ENCODE measurements around the gene PLA2G2F.

The PLA2G2F gene

GRCh38 chr1:20136249-20136648, 2.9 kb upstream of the PLA2G2F start:
- TF ChIP-seq, protein P1, sequence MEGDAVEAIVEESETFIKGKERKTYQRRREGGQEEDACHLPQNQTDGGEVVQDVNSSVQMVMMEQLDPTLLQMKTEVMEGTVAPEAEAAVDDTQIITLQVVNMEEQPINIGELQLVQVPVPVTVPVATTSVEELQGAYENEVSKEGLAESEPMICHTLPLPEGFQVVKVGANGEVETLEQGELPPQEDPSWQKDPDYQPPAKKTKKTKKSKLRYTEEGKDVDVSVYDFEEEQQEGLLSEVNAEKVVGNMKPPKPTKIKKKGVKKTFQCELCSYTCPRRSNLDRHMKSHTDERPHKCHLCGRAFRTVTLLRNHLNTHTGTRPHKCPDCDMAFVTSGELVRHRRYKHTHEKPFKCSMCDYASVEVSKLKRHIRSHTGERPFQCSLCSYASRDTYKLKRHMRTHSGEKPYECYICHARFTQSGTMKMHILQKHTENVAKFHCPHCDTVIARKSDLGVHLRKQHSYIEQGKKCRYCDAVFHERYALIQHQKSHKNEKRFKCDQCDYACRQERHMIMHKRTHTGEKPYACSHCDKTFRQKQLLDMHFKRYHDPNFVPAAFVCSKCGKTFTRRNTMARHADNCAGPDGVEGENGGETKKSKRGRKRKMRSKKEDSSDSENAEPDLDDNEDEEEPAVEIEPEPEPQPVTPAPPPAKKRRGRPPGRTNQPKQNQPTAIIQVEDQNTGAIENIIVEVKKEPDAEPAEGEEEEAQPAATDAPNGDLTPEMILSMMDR (IDR thresholded peaks at IDR 0.05; ENCODE audit: insufficient read depth, missing control alignments), result no peak
- no peak for FAIRE-seq

DNA sequence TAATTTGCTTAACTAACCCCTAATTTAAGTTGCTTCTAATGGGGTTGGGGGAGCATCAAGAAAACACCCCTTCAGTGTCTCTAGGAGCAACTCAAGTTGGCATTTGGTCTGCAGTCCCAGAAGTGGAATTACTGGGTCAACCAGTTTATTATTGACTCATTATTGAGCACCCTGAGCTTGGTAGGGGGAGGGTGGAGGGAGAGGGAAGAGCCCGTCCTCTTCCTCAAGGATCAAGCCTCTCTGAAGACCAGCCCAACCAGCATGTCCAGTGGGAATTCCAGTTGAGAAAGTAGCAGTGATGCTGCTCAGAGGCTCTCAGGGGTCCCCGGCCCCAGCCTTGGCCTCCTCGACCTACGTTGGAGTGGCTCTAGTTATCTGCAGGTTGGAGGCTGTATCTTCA, 2.1 kb upstream of the PLA2G2F start:
- TF ChIP-seq, protein P1 (IDR thresholded peaks at IDR 0.05; ENCODE audit: insufficient read depth, missing control alignments), result no peak
- FAIRE-seq (no peak), DNase-seq (ENCODE audit: insufficient read length, low spot score) (no peak)

More at GRCh38 chr1:20136249-20136648, 2.9 kb upstream of the PLA2G2F start:
- no peak for DNase-seq (ENCODE audit: insufficient read length, low spot score)

DNA sequence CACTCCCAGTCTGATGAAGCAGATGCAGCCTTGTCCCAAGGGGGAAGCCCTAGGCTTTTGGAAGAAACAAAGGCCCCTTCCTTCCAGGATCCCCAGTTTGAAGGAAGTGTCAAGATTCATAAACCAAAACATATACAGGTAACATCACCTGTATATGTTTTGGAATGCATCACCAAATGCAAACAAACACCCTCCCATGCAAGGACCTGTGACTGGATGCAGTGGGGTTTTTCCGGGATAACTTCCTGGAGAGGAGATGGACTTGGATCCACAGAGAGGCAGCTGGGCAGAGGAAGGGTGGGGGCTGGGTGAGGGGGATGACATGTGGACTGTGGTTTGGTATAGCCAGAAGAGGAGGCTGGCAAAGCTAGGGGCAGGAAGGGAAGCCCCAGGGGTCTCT, 1.5 kb upstream of the PLA2G2F start:
- no peak for FAIRE-seq

DNA sequence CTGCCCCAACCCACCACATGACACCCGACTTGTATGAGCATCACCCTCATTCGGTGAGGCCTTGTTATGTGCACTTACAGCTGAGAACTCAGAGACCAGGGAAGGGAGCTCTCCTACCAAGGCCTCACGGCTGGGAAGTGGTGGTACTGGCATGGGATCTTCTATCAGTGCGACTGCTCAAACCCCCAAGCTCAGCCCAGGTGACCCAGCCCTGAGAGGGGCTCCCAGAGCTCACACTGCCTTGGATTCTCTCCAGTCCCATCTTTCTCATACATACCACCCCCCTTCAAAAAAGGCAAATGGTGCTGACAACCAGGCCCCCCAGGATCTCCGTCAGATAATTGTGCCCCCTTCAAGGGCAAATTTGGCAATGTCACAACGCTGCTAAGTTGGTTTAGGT, 777 bp upstream of the PLA2G2F start:
- DNase-seq (ENCODE audit: insufficient read length, low spot score) (no peak), FAIRE-seq (no peak)
- TF ChIP-seq, protein P1 (IDR thresholded peaks at IDR 0.05; ENCODE audit: insufficient read depth, missing control alignments), result no peak

More for the DNA sequence above, 1.5 kb upstream of the PLA2G2F start:
- no peak for DNase-seq (ENCODE audit: insufficient read length, low spot score)
- TF ChIP-seq, protein P1 (IDR thresholded peaks at IDR 0.05; ENCODE audit: insufficient read depth, missing control alignments), result no peak

DNA sequence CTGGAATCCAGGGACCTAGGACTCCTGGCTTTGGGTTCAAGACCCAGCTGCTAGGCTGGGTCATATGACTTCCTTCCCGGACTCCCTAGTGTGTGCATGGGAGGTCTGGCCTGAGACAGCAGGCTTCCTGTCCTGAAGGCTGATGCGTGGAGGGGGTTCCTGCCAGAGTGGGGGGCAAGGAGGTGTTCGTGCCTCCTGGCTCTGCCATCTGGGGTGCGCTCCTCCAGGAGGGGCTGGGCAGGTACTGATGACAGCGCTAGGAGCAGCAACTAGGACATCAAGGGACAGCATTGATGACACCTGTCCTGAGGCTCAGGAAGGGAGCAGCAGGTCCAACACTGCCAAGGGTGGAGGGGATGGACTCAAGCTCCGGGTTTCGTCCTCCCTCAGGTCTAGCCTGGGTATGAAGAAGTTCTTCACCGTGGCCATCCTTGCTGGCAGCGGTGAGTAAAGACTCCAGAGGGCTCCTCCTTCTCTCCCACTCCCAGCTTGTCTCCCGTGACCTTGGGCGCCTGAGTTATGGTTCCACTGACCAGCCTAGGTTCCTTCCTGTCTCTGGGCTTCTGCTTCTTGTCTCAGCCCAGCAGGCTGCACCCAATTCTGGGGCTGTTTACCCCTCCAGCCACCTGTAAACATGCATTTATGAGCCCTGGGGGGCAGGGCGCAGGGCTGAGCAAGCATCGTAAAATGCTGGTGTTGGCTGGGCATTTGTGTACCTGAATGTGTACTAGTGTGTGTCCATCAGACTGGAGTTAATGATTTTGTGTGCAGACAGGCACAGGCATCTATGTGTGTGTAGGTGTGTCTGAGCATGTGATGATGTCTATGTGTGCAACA, 871 bp downstream of the PLA2G2F start:
- TF ChIP-seq, protein P1 (IDR thresholded peaks at IDR 0.05; ENCODE audit: insufficient read depth, missing control alignments), result no peak
- FAIRE-seq (no peak), DNase-seq (ENCODE audit: insufficient read length, low spot score) (no peak)

DNA sequence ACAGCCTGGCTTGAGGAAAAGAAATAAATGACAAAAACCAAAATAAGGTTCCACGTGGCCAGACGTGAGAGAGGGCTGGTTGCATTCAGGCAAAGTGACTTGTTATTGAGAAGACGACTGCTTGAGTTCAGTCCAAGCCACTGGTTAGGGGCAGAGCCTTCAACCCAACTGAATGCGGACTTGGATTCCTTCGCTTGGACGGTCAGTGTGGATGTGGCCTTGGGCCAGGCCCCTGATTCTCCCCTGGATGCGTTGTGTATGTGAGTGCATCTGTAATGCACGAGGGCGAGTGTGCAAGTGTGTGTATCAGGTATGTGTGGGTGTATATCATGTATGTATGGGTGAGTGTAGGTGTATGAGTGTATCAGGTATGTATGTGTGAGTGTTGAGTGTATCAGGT, 1.9 kb downstream of the PLA2G2F start:
- no peak for FAIRE-seq
- DNase-seq (ENCODE audit: insufficient read length, low spot score), result no peak
- TF ChIP-seq, protein P1 (IDR thresholded peaks at IDR 0.05; ENCODE audit: insufficient read depth, missing control alignments), result no peak

DNA sequence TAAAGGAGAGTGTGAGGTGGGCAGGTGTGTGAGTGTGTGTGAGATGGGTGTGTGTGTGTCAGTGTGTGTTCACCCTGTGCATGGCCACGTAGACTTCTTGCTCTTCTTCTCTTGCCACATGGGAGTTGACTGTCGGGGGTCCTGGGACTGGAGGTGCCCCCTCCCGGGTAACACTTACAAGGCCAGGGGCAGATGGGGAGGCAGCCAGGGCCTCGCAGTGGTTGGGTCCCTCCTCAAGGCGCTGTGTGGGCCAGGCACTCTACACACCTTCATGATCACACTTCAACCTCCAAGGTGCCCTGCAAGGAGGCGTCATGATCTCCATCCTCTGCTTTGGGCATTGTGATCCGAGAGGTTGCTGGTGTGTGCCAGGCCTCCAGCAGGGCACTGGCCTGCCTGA, 2.3 kb downstream of the PLA2G2F start:
- DNase-seq (ENCODE audit: insufficient read length, low spot score) (no peak), FAIRE-seq (no peak)
- TF ChIP-seq, protein P1 (IDR thresholded peaks at IDR 0.05; ENCODE audit: insufficient read depth, missing control alignments), result no peak

Data from D721Med (cell line).